Common myeloid progenitor, CD34-positive (primary cell): ENCODE results near the gene ATP12A.
A peak's percentile ranks its signal among the peaks of the same experiment; 100 is the strongest.
"Not testable (repeated sequence)": the region's sequence is repeated elsewhere in the genome, so short reads cannot be mapped to it uniquely, and the experiment has no call there.

Experiments used
- CTCF ChIA-PET: fragments of 350-600 bp; sonication (Branson Sonifier 250); formaldehyde crosslinking; loops from one replicate; lab custom pipeline; 2021; ENCODE audit warnings: antibody characterized with exemption; lab: Charles Lee
- POLR2A ChIA-PET: fragments of 350-600 bp; sonication (Branson Sonifier 250); formaldehyde crosslinking; loops from one replicate; lab custom pipeline; 2021; ENCODE audit warnings: antibody characterized with exemption; lab: Charles Lee
- DNase-seq, 3 donors: peaks; one replicate each; pipeline versions ENCODE4 v3.0.0 to v3.0.0-alpha.2; 2013
- H3K27ac ChIP-seq, 2 experiments: 1 replicate in 1 of 2; 2 replicates in 1 of 2; pipeline ENCODE4 v1.7.0; 2013; ENCODE audit warnings: inconsistent platforms in 2 of 2, low read length in 2 of 2, mild to moderate bottlenecking in 2 of 2, low read depth in 1 of 2, moderate library complexity in 1 of 2; ENCODE audit not compliant: severe bottlenecking in 2 of 2, insufficient read depth in 1 of 2, poor library complexity in 1 of 2
- H3K27me3 ChIP-seq, 5 experiments: replicated peaks in 2 of 5; 1 replicate in 3 of 5; 2 replicates in 2 of 5; pipeline versions ENCODE4 v1.6.1 to v1.7.0; 2013; ENCODE audit warnings: low read length in 4 of 5, mild to moderate bottlenecking in 2 of 5, moderate library complexity in 2 of 5, inconsistent platforms in 1 of 5; ENCODE audit not compliant: insufficient read depth in 5 of 5, control insufficient read depth in 4 of 5
- H3K36me3 ChIP-seq, 4 experiments: 1 replicate in 2 of 4; 2 replicates in 2 of 4; pipeline versions ENCODE4 v1.6.1 to v1.7.0; 2013; ENCODE audit warnings: low read length in 3 of 4, control low read depth in 1 of 4, mild to moderate bottlenecking in 1 of 4; ENCODE audit not compliant: control insufficient read depth in 4 of 4, insufficient read depth in 4 of 4
- H3K4me1 ChIP-seq, 4 experiments: 1 replicate in 3 of 4; 2 replicates in 1 of 4; pipeline versions ENCODE4 v1.6.1 to v1.7.1; 2013; ENCODE audit warnings: low read length in 3 of 4, mild to moderate bottlenecking in 3 of 4, control low read depth in 1 of 4, inconsistent platforms in 1 of 4, moderate library complexity in 1 of 4; ENCODE audit not compliant: control insufficient read depth in 4 of 4, insufficient read depth in 4 of 4; ENCODE audit errors: control extremely low read depth in 1 of 4
- H3K4me3 ChIP-seq, 7 experiments: 1 replicate in 4 of 7; 2 replicates in 3 of 7; pipeline versions ENCODE4 v1.5.1 to v1.7.0; 2013; ENCODE audit warnings: mild to moderate bottlenecking in 7 of 7, low read length in 6 of 7, moderate library complexity in 6 of 7, inconsistent platforms in 2 of 7, low read depth in 2 of 7, control low read depth in 1 of 7; ENCODE audit not compliant: insufficient read depth in 4 of 7, control insufficient read depth in 1 of 7; ENCODE audit errors: extremely low read depth in 1 of 7
- H3K9me3 ChIP-seq, 5 experiments: 1 replicate in 4 of 5; 2 replicates in 1 of 5; pipeline versions ENCODE4 v1.6.1 to v1.7.1; 2013; ENCODE audit warnings: low read length in 4 of 5, mild to moderate bottlenecking in 2 of 5, inconsistent platforms in 1 of 5, low read depth in 1 of 5, moderate library complexity in 1 of 5; ENCODE audit not compliant: control insufficient read depth in 4 of 5, insufficient read depth in 2 of 5; ENCODE audit errors: control extremely low read depth in 1 of 5
- WGBS: methylation state at CpG from one replicate; pipeline ENCODE4 v1.1.5; 2013; ENCODE audit not compliant: insufficient coverage; 5-methylcytosine and 5-hydroxymethylcytosine counted together

The ATP12A gene

GRCh38 chr13:24719139-24719538 is 38.9 kb downstream of the ATP12A start:
- Histone ChIP-seq H3K4me3 (no peak overlapping the region), H3K27ac (no peak overlapping the region), H3K9me3 (no peaks in the 10 kb centered on the region), H3K4me1 (peaks cover 8 to 22% (median 11%) of the 10 kb centered on the region in 4 experiments), H3K27me3 (no peaks in the 10 kb centered on the region), H3K36me3 (no peaks in the 10 kb centered on the region)
- CTCF ChIA-PET: interaction anchor here (0.5 to 11.1 kb wide), 9 partner anchors 8 to 284 kb away, joined by 3 to 169 read pairs (median 4); no protein-coding TSS in a partner anchor
- 94% methylated on average over 11 of the region's 12 CpGs for WGBS
- no peak for DNase-seq
- POLR2A ChIA-PET: no interaction called here

- WGBS: 96% methylated on average over 12 of the region's 12 CpGs
- Histone ChIP-seq H3K27ac (no peak overlapping the region), H3K9me3 (no peaks in the 10 kb centered on the region), H3K36me3 (no peaks in the 10 kb centered on the region), H3K4me3 (no peak overlapping the region), H3K4me1 (peaks cover 0 to 16% (median 7%) of the 10 kb centered on the region in 4 experiments), H3K27me3 (no peaks in the 10 kb centered on the region)
- ChIA-PET CTCF (interaction anchor here (1.2 to 11.1 kb wide), 9 partner anchors 11 to 137 kb away, joined by 3 to 174 read pairs (median 6); no protein-coding TSS in a partner anchor), POLR2A (no interaction called here)
- no peak for DNase-seq
These were observed 43.0 kb downstream of the ATP12A start for GRCh38 chr13:24723206-24723605.

- Histone ChIP-seq H3K27ac (no peak overlapping the region), H3K36me3 (no peaks in the 10 kb centered on the region), H3K27me3 (no peaks in the 10 kb centered on the region), H3K4me1 (peaks cover 0 to 10% (median 5%) of the 10 kb centered on the region in 4 experiments), H3K9me3 (peaks cover 0 to 2% (median 0%) of the 10 kb centered on the region in 5 experiments), H3K4me3 (no peak overlapping the region)
- ChIA-PET CTCF (interaction anchor here (0.8 to 11.1 kb wide), 10 partner anchors 12 to 145 kb away, joined by 3 to 174 read pairs (median 6); partner anchors contain the start of gene ATP12A), POLR2A (no interaction called here)
- 86% methylated on average over 2 of the region's 2 CpGs for WGBS
- DNase-seq: no peak
These were observed 44.5 kb downstream of the ATP12A start for GRCh38 chr13:24724714-24725113.

GRCh38 chr13:24725379-24725778 is 45.2 kb downstream of the ATP12A start:
- DNase-seq: no peak
- ChIA-PET CTCF (interaction anchor here (0.8 to 11.1 kb wide), 10 partner anchors 13 to 145 kb away, joined by 3 to 174 read pairs (median 6); partner anchors contain the start of gene ATP12A), POLR2A (interaction anchor here (0.8 kb wide), 1 partner anchor 16 kb away, joined by 3 read pairs; no protein-coding TSS in a partner anchor)
- no peak overlapping the region for H3K27ac ChIP-seq
- H3K36me3 ChIP-seq: no peaks in the 10 kb centered on the region
- 86% methylated on average over 4 of the region's 5 CpGs for WGBS
- H3K4me1 ChIP-seq: peaks cover 0 to 8% (median 5%) of the 10 kb centered on the region in 4 experiments
- H3K9me3 ChIP-seq: peaks cover 0 to 3% (median 0%) of the 10 kb centered on the region in 5 experiments
- no peaks in the 10 kb centered on the region for H3K27me3 ChIP-seq
- H3K4me3 ChIP-seq: no peak overlapping the region

GRCh38 chr13:24727731-24728601 is 47.8 kb downstream of the ATP12A start:
- Histone ChIP-seq H3K36me3 (no peaks in the 10 kb centered on the region), H3K27me3 (no peaks in the 10 kb centered on the region), H3K9me3 (peaks cover 0 to 4% (median 0%) of the 10 kb centered on the region in 5 experiments), H3K4me3 (no peak overlapping the region), H3K27ac (no peak overlapping the region), H3K4me1 (peaks cover 0 to 8% (median 5%) of the 10 kb centered on the region in 4 experiments)
- WGBS: 81% methylated on average over 11 of the region's 24 CpGs
- peak; percentile 91 to 96 (median 95) for DNase-seq
- POLR2A ChIA-PET: interaction anchor here (1.2 kb wide), 1 partner anchor 18 kb away, joined by 3 read pairs; no protein-coding TSS in a partner anchor
- CTCF ChIA-PET: interaction anchor here (0.7 to 11.1 kb wide), 18 partner anchors 8 to 148 kb away, joined by 3 to 174 read pairs (median 7); partner anchors contain the start of gene ATP12A

GRCh38 chr13:24730873-24731567 is 50.8 kb downstream of the ATP12A start:
- H3K36me3 ChIP-seq, POLR2A ChIA-PET, H3K4me3 ChIP-seq, H3K27ac ChIP-seq, H3K27me3 ChIP-seq, H3K9me3 ChIP-seq, H3K4me1 ChIP-seq: not testable (repeated sequence)
- CTCF ChIA-PET: interaction anchor here (0.8 to 1.5 kb wide), 4 partner anchors 9 to 51 kb away, joined by 3 read pairs; partner anchors contain the start of gene ATP12A
- peak in 1 of 3 donors; percentile 48 for DNase-seq
- 100% methylated on average over 4 of the region's 4 CpGs for WGBS
